GM18502 (cell line): ENCODE data around the gene UGCG.
"Not testable (repeated sequence)": the region's sequence is repeated elsewhere in the genome, so short reads cannot be mapped to it uniquely, and the experiment has no call there.

Experiments used
- ATAC-seq: cut with Tn5 transposase; IDR thresholded peaks from one replicate; pipeline ENCODE4 v1.9.1; 2021; ENCODE audit warnings: mild to moderate bottlenecking; ENCODE audit not compliant: unreplicated experiment, poor library complexity

The UGCG gene

GRCh38 chr9:111886983-111887718, 9.5 kb upstream of the UGCG start:
- ATAC-seq = no peak

DNA sequence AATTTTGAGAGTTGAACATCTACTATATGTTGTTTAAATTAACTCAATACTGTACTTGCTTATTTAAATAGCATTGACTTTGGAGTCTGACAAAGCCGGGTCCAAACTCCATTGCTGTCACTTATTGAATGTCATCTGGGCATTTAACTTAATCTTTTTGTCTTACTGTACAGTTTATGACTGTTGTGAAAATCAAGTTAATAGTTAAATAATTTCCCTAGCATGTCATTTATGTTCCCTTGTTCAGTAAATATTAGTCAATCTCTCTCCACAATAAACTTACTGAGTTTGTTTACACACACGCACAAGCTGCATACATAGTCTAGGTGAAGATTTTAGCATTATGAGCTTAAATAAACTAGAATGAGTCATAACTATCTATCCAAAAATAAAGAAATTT, 6.3 kb upstream of the UGCG start:
- no peak for ATAC-seq

DNA sequence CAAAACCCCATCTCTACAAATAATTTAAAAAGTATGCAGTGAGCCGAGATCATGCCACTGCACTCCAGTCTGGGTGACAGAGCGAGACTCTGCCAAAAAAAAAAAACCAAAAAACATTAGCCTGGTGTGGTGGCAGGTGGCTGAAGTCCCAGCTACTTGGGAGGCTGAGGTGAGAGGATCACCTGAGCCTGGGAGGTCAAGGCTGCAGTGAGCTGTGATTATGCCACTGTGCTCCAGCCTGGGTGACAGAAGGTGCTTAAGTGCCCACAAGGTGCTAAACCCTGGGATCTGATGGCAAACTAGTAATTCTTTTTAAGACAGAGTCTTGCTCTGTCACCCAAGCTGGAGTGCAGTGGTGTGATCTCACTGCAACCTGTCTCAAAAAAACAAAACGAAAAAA, 5.7 kb upstream of the UGCG start:
- ATAC-seq = not testable (repeated sequence)

DNA sequence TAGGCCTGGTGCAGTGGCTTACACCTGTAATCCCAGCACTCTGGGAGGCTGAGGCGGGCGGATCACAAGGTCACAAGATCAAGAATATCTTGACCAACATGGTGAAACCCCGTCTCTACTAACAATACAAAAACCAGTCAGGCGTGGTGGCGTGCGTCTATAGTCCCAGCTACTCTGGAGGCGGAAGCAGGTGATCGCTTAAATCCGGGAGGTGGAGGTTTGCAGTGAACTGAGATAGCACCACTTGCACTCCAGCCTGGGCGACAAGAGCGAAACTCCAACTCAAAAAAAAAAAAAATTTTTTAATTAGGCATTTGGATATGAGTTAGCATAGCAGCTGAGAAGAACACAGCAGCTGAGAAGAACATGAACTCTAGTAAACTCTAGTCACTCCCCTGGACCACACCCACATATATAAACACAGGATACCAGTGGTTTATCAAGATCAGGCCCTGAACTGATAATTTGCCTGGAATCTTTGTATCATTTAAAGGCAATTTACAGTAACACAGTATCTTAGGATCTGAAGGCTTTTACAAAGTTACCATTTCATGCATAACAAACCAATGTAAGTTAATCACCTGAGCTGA, 4.6 kb upstream of the UGCG start:
- no peak for ATAC-seq

- ATAC-seq = peak; percentile 44
Observed at GRCh38 chr9:111896942-111897600, 457 bp downstream of the UGCG start.

DNA sequence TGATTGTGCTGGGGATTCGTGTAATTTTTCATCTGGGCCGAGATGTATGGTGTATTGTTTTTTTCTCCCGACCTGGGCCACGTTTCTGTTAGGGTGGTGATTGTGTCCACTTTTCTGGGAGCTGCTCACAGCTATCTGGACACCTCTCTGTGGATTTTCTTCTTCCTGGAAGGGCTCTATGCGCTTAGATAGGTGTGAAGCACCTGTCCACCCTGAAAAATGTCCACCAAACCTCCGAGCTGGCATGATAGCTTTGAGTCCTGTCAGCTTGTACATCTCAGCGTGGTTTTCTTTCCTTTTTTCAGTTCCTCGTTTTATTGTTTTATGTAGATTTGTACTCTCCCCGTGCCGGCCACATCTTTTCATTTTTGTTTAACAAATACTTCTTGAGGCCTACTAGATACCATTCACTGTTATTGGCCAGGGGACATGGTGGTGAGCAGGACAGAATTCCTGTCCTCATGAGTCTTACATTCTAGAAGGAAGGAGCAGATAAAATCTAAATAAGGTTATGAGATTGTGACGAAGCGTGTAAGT, 1.1 kb downstream of the UGCG start:
- peak; percentile 41 for ATAC-seq

- no peak for ATAC-seq
Observed at GRCh38 chr9:111898331-111899096, 1.9 kb downstream of the UGCG start.

DNA sequence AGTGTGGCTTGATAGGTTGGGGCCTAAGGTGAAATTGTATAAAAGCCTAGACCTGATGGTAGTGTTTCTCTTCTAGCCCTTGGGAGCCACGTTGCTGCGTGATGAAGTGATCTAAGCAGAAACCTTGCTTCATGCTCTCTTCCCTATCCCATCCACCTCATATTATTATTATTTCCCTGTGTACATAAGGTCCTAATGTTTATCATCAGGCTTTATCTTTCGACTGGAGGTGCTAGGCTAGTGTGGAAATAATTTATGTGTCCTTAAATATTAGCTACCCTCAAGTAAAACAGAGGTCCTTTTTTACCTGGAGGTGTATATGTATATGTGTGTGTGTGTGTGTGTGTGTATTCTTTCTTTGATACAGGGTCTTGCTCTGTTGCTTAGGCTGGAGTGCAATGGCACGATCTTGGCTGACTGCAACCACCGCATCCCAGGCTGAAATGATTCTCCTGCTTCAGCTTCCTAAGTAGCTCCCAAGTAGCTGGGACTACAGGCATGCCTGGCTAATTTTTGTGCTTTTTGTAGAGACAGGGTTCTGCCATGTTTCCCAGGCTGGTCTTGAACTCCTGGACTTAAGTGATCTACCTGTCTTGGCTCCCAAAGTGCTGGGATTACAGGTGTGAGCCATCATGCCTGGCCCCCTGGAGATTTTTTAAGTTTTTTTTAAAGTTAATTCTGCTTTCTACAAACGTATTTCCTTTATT, 3.7 kb downstream of the UGCG start:
- ATAC-seq = no peak

- ATAC-seq = no peak
Observed at GRCh38 chr9:111900858-111901612, 4.4 kb downstream of the UGCG start.

- no peak for ATAC-seq
Observed at GRCh38 chr9:111902391-111903139, 6.0 kb downstream of the UGCG start.

DNA sequence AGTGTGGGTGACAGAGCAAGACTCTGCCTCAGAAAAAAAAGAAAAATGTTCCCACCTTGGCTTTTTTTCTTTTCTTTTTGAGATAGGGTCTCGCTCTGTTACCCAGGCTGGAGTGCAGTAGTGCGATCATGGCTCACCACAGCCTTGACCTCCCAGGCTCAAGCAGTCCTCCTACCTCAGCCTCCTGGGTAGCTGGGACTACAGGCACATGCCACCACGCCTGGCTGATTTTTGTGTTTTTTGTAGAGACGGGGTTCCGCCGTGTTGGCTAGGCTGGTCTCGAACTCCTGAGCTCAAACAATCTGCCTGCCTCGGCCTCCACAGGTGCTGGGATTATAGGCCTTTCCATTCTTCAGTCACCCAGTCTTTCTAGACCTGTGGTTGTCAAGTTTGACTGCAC, 6.9 kb downstream of the UGCG start:
- not testable (repeated sequence) for ATAC-seq

GRCh38 chr9:111904026-111904425, 7.4 kb downstream of the UGCG start:
- ATAC-seq = no peak

- ATAC-seq = no peak
Observed at GRCh38 chr9:111904891-111905291, 8.3 kb downstream of the UGCG start.

DNA sequence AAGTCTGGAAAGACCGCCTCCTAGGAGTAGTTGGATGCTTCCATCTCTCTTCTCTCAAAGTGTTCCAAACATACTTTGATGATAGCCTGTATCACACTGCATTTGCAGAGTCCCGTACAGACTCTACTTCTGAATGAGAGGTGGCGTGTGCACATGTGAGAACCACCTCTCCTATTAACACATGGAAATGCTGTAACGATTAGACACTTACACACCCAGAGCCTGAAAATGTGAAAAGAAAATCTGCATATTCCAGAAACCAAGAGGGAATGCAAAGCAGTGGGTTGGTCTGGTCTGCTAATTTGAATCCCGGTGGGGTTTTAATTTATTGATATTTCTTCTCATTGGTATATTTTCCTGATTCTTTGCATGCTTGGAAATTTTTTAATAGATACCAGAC, 10.5 kb downstream of the UGCG start:
- ATAC-seq = no peak

- ATAC-seq = peak; percentile 59
Observed at GRCh38 chr9:111909444-111909843, 12.8 kb downstream of the UGCG start.

GRCh38 chr9:111910428-111910827, 13.8 kb downstream of the UGCG start:
- ATAC-seq = no peak

DNA sequence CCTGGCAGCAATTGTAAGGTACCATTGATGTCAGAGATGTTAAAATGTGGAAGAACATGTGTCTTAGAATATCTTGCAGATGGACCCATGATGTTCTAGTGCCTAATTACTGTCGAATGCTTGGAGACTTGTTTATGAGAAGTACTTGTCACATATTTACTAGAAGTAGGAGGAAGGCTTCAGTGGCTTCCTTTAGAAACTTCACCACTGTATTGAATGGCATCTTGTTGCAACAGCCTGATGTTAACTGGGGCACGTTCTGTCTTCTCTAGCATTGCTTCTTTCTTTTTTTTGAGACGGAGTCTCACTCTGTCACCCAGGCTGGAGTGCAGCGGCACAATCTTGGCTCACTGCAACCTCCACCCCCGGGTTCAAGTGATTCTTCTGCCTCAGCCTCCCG, 16.5 kb downstream of the UGCG start:
- ATAC-seq = no peak

DNA sequence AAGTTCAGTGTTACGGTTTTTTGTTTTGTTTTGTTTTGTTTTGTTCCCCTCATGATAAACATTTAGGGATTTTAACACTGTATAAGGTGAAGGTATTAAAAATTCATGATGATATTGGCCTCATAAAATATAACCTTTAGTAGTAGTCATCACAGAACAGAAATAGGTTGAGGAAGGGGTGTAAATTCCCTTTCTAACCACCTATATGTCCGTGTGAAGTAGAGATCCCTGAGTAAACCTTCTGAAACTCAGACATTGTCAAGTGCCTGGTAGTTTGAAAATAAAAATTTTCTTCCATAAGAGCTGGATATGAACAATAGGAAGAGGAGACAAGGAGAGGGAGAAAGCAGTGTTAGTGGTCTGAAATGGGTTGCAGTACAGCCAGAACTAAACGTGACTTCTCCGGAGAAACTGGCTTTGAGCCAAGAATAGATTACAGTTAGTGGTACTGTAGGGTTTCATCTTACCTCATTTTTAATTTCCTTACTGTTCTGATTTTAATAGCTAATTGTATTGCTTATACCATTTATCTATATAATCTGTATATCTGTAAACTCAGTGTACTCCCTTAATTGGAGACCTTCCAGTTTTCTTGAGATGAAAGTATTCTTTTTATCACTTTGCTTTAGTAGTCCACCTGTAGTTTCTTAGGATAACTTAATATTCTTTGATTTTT, 18.3 kb downstream of the UGCG start:
- no peak for ATAC-seq
